Measurements from ENCODE around the gene HSD17B3.

DNA sequence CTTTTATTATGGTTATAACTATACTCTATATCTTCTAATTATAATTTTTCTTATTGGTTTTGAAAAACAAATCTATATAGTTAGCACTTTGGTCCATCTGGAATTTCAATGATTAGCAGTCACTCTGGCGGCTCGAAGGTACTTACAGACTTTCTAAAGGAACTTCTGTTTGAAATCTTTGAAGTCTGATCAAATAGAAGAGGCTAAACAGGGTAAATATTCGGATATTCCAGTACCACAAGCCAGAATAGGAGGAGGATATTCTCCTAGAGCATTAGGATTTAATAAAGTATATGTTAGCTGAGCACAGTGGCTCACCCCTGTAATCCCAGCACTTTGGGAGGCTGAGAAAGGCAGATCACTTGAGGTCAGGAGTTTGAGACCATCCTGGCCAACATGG, 38.7 kb upstream of the HSD17B3 start:
- TF ChIP-seq, protein P1, sequence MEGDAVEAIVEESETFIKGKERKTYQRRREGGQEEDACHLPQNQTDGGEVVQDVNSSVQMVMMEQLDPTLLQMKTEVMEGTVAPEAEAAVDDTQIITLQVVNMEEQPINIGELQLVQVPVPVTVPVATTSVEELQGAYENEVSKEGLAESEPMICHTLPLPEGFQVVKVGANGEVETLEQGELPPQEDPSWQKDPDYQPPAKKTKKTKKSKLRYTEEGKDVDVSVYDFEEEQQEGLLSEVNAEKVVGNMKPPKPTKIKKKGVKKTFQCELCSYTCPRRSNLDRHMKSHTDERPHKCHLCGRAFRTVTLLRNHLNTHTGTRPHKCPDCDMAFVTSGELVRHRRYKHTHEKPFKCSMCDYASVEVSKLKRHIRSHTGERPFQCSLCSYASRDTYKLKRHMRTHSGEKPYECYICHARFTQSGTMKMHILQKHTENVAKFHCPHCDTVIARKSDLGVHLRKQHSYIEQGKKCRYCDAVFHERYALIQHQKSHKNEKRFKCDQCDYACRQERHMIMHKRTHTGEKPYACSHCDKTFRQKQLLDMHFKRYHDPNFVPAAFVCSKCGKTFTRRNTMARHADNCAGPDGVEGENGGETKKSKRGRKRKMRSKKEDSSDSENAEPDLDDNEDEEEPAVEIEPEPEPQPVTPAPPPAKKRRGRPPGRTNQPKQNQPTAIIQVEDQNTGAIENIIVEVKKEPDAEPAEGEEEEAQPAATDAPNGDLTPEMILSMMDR (IDR thresholded peaks at IDR 0.05) = no peak
- TF ChIP-seq EZH2phosphoT487 (IDR thresholded peaks at IDR 0.05) = no peak
